IPS-11a (cell line): Measurements from ENCODE around the gene NOL7.

Source experiments
- H3K4me3 ChIP-seq: one replicate; pipeline ENCODE4 v1.5.1; 2013; ENCODE audit warnings: low read depth, low read length, control low read depth

Gene NOL7

GRCh38 chr6:13593720-13594119 is 21.4 kb upstream of the NOL7 start:
- no peak overlapping the region for H3K4me3 ChIP-seq

GRCh38 chr6:13597073-13597472 is 18.1 kb upstream of the NOL7 start:
- H3K4me3 ChIP-seq: no peak overlapping the region

- H3K4me3 ChIP-seq: no peak overlapping the region
Measured at GRCh38 chr6:13600036-13600435, 15.1 kb upstream of the NOL7 start.

DNA sequence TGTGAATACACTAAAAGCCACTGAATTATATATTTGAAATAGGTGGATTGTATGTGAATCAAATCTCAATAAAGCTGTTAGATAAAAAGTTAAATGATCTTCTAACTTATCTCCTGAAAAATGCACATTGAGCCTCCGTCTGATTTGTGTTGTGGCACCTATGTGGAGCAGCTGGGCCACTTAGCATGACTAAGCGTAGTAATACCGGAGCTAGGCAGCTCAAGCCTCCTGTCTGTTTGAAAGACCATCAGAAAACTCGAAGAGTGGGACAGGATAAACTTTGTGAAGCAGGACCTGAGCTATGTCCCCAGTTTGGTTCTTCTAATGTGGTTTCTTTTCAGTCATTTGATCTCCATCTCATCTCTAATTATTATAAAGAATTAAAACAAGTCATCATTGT is 11.0 kb upstream of the NOL7 start:
- no peak overlapping the region for H3K4me3 ChIP-seq

DNA sequence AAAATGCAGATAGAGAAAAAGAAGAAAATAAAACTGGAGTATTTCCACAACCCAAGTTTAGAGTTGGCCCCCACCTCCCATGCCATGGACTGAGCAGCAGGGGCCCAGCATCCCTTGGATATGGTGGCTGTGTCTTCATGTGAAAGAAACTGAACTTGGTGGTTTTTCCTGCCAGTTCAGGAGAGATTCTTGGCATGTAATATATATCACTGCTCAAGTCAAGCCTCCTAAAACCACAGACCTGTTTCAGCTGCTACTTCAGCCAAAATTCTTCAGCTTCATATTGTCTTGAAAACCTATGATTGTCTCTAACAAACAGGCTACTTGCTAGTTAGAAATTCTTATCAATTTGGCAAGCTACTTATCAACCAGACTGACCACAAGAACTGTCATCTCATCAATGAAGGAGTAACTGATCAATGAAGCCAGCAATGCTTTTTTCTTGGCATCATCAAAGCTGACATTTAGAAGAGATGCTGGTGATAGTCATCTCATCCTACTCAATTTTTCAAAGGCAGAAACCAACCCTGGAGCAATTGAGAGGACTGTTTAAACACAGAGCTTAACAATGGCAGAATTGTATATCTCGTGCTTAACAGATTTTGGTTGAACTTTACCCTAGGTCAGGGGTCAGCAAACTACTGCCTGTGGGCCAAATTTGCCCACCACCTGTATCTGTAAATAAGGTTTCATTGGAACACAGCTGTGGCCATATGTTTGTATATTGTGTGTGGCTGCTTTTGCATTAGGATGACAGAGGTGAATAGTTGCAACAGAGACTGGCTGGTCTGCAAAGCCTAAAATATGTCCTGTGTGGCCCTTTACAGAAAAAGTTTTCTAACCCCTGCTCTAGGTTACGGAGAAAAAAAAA is 10.4 kb upstream of the NOL7 start:
- H3K4me3 ChIP-seq: no peak overlapping the region

- H3K4me3 ChIP-seq: no peak overlapping the region
Measured at GRCh38 chr6:13605634-13606033, 9.5 kb upstream of the NOL7 start.

GRCh38 chr6:13611715-13612114 is 3.4 kb upstream of the NOL7 start:
- no peak overlapping the region for H3K4me3 ChIP-seq

GRCh38 chr6:13613029-13613594 is 2.0 kb upstream of the NOL7 start:
- H3K4me3 ChIP-seq: no peak overlapping the region

GRCh38 chr6:13614126-13614925 is 809 bp upstream of the NOL7 start:
- peak overlapping the region; percentile 99 for H3K4me3 ChIP-seq

GRCh38 chr6:13615792-13616120 is 621 bp downstream of the NOL7 start:
- peak overlapping the region; percentile 99 for H3K4me3 ChIP-seq

GRCh38 chr6:13617066-13617465 is 1.9 kb downstream of the NOL7 start:
- no peak overlapping the region for H3K4me3 ChIP-seq

- no peak overlapping the region for H3K4me3 ChIP-seq
Measured at GRCh38 chr6:13624871-13625288, 9.7 kb downstream of the NOL7 start.

- H3K4me3 ChIP-seq: no peak overlapping the region
Measured at GRCh38 chr6:13629459-13630116, 14.5 kb downstream of the NOL7 start.

DNA sequence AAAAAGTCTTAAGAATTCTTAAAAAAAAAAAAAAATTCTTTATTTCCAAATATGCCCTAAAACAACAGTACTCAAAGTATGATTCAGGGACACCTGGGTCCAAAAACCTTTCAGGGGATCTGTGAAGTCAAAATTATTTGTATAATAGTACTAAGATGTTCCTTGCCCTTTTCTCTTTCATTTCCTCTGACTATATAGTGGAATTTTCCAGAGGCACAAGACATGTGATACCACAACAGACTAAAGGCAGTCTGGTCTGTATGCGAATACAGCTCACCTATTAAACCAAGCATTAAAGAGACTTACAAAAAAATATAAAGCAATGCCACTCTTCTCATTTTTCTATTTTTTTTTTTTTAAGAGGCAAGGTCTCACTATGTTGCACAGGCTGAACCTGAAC is 15.4 kb downstream of the NOL7 start:
- H3K4me3 ChIP-seq: no peak overlapping the region

DNA sequence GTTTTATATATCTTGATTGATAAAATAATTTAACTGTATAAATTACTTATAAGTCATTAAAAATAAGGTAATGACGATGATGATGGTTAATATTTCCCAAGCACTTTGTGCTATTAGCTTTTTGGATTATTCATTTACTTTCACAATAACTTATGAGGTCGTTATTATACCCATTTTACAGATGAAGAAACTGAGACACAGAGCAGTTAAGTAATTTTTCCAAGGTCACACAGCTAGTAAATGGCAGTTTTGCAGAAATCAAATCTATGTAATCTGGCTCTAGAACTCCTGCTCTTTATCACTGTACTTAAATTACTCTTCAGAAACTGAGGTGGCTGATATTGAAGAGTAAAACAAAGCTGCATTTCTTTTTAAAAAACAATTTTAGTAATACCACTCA is 18.2 kb downstream of the NOL7 start:
- no peak overlapping the region for H3K4me3 ChIP-seq

GRCh38 chr6:13635948-13636658 is 21.0 kb downstream of the NOL7 start:
- no peak overlapping the region for H3K4me3 ChIP-seq

DNA sequence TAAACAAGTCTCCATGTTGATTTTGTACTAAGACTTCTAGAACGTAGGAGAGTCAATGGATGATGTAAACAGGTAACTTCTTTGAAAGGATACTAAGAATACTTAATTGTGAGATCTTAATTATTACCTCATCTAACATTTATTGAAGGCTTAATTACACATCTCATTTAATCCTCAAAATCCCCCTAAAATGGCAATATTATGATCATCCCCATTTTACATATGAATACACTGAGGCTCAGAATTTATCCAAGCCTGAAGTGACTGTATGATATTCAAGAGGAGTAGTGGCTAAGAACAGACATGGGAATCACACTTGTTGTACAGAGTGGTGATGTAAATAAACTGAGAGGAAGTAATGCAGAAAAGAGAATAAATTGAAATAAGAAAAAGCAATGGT is 22.9 kb downstream of the NOL7 start:
- no peak overlapping the region for H3K4me3 ChIP-seq

GRCh38 chr6:13638626-13639025 is 23.5 kb downstream of the NOL7 start:
- no peak overlapping the region for H3K4me3 ChIP-seq

GRCh38 chr6:13641315-13641714 is 26.2 kb downstream of the NOL7 start:
- H3K4me3 ChIP-seq: no peak overlapping the region

DNA sequence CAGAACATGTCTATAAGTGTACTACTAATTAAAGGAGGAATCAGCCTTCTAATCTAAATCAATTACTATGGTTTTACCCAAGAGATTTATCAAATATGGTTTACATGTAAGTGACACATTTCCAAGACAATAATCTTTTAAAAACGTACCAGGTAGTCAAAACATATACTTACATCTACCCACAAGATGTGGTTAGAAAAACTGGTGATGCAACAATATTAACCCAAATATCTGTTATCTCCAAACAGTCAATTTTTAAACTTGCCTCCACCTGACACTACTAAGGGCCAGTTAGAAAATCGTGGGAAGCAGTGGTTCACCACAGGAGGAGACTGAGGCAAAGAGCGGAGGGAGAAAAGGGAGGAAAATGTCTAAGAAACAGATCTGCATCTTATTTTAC is 28.0 kb downstream of the NOL7 start:
- H3K4me3 ChIP-seq: no peak overlapping the region

- H3K4me3 ChIP-seq: no peak overlapping the region
Measured at GRCh38 chr6:13648850-13649249, 33.7 kb downstream of the NOL7 start.
